Epithelial cell of proximal tubule (primary cell): ENCODE results near the gene TIGD7. TPM values are rescaled to one million over a fixed set of nuclear protein-coding genes. Genes with fewer than 3 reads are reported as not detected.
A peak's percentile ranks its signal among the peaks of the same experiment; 100 is the strongest.
"Not testable (repeated sequence)": the region's sequence is repeated elsewhere in the genome, so short reads cannot be mapped to it uniquely, and the experiment has no call there.

Experiments
- DNase-seq: peaks from one replicate; pipeline ENCODE4 v3.0.0-alpha.2; 2011; ENCODE audit warnings: low read depth
- H3K4me3 ChIP-seq: 2 replicates; pipeline ENCODE4 v1.5.1; 2011; ENCODE audit warnings: low read depth, mild to moderate bottlenecking, low read length
- total RNA-seq: library from RNA; depleted of rRNA; stranded (reverse); fragments of >200 nt; gene quantifications from 2 replicates; pipeline ENCODE4 v1.2.3, GENCODE V29; 2015
- TF ChIP-seq, protein P1 (sequence below): conservative IDR thresholded peaks from 2 replicates; pipeline ENCODE4 v1.5.1; 2012; ENCODE audit warnings: low read depth, mild to moderate bottlenecking, low read length

TIGD7 gene
- total RNA-seq, 1 donor from 2014 or later = 1.8 TPM

DNA sequence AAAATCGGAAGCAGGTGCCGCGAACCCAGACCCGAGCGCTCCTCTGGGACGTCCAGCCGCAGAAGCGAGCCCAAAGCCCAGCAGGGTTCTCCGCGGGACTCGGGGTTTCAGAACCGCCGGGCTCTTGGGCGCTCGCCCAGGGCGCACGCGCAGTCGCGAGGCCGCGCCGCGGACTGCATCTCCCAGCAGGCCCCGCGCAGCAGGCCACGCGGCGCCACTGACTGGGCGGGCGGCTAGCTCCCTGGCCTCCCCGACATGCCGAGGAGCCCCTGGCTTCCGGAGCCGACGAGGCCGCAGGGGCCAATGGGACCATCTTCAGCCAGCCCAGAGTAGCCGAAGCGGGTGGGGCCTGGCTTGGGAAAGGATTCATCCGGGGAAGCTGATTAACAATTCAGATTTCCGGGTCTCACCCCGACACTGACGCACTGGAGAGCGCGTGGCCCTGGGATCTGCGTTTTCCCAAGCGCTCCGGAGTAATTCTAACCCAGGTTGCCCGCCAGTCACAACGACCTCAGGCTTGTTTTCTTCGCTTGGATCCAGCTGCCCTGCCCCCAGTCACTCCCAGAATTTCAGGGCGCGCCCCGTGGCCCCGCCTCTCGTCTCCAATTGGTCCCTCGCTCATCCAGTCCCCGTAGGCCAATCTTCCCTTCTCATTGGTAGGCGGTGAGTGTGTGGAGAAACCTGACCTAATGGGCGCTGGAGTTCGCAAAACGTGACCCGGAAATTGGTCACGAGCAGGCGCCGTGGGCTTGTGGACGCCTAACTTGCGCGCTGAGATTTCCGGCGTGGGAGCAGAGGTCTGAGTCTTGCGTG lies 22.3 kb downstream of the TIGD7 start, which contains the start of gene ZNF263:
Gene ZNF263 (plus strand): TSS at position 762 of the 813 bp plus-strand sequence. CDS start 328 bp downstream, outside the sequence.
- DNase-seq = peak; percentile 84
- H3K4me3 ChIP-seq = peak within 1 kb of the TSS; percentile 74
- TF ChIP-seq, protein P1, sequence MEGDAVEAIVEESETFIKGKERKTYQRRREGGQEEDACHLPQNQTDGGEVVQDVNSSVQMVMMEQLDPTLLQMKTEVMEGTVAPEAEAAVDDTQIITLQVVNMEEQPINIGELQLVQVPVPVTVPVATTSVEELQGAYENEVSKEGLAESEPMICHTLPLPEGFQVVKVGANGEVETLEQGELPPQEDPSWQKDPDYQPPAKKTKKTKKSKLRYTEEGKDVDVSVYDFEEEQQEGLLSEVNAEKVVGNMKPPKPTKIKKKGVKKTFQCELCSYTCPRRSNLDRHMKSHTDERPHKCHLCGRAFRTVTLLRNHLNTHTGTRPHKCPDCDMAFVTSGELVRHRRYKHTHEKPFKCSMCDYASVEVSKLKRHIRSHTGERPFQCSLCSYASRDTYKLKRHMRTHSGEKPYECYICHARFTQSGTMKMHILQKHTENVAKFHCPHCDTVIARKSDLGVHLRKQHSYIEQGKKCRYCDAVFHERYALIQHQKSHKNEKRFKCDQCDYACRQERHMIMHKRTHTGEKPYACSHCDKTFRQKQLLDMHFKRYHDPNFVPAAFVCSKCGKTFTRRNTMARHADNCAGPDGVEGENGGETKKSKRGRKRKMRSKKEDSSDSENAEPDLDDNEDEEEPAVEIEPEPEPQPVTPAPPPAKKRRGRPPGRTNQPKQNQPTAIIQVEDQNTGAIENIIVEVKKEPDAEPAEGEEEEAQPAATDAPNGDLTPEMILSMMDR = no peak

DNA sequence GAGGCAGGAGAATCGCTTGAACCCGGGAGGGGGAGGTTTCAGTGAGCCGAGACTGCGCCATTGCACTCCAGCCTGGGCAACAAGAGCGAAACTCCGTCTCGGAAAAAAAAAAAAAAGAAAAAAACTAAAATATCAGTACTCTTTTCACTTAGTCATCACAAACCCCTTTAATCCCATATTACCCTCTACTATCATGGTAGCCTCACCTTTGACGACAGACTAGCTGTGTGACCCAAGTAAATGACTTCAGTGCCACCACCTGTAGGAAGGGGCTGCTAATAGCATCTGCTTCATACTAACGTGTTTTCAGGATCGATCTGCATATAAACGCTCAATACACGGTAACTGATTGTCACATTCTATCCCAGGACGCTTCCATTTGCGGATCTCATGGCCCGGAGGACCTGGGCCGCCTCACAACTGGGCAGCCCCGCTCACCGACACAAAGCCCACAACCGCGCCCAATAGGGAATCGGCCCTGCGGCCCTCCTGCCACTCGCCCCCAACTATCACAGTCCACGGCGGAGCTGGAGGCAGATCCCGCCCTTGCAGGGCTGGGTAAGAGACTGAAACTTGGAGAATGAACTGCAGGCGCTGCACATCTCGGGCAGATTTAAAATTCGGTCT lies 23.0 kb downstream of the TIGD7 start:
- no peak for DNase-seq
- H3K4me3 ChIP-seq = peak overlapping the region; percentile 74
- TF ChIP-seq, protein P1 = no peak

DNA sequence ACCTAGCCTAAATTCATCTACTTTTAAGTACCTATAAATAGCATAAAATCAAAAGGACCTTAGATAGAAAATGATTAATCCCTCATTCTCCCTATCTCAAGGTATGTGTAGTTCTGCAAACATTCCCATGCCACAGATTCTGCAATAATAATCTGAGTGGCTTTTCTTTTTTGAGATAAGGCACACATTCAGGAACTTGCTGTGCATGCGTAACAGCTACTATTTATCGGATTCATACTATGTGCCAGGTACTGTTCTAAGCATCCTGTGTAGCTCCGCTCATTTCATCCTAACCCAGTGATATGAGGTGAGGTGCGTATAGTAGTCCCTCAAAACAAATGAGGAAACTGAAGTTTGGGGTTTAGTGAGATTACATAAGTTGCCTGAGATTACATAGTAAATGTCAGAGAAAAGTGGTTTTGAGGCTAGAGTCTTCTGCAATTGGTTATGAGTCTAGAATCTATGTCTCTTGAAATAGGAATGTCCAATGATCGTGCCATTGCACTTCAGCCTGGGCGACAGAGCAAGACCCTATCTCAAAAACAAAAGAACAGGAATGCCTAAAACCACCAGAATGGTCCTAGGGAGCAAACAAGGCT lies 23.9 kb downstream of the TIGD7 start:
- DNase-seq = no peak
- TF ChIP-seq, protein P1 = no peak
- no peak overlapping the region for H3K4me3 ChIP-seq

DNA sequence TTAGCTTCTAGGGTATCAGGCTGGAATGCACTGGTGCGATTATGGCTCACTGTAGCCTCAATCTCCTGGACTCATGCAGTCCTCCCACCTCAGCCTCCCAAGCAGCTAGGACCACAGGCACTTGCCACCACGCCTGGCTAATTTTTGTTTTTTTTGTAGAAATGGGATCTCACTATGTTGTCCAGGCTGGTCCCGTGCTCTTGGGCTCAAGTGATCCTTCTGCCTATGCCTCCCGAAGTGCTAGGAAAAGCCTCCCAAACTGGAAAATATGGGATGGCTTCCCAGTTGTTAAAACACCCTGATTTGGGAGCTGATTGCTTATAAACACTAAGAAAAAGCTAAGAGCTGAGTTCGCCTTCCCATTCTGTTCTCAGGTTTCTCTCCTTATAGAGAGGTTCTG lies 28.6 kb downstream of the TIGD7 start:
- TF ChIP-seq, protein P1 = no peak
- H3K4me3 ChIP-seq = no peak overlapping the region
- DNase-seq = no peak

DNA sequence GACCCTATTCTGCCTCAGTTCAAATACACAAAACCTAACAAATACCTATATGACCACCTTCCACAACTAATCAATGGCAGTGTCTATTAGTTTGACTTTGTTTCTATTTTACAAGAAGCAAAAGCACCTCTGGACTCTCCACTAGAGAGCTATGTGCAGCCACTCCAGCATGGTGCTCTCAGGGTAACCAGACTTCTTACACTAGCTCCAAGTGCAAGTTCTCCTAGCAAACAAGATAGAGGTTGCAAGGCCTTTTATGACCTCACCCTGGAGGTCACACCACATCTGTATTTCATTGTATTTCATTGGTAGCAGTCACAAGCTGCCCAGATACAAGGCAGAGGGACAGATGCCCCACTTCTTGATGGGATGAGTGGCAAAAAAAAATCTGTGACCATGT lies 30.3 kb downstream of the TIGD7 start:
- DNase-seq = no peak
- TF ChIP-seq, protein P1 = no peak
- no peak overlapping the region for H3K4me3 ChIP-seq

DNA sequence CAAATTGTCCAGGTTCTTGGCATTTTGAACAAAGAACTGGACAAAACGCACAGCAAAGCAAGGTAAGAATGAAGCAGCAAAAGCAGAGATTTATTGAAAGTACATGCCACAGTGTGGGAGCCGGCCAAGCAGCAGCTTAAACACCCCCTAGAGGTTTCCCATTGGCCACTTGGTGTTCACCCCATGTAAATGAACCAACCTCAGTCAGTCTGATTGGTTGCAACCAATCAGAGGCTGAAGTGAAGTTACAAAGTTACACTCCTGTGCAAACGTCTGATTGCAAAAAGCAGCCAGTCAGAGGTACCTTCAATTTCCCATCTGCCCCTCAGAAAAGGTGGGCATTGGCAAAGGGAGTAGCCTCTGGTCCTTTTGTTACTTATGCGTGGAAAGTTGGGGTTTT lies 30.7 kb downstream of the TIGD7 start:
- DNase-seq = no peak
- TF ChIP-seq, protein P1 = no peak
- H3K4me3 ChIP-seq = no peak overlapping the region

DNA sequence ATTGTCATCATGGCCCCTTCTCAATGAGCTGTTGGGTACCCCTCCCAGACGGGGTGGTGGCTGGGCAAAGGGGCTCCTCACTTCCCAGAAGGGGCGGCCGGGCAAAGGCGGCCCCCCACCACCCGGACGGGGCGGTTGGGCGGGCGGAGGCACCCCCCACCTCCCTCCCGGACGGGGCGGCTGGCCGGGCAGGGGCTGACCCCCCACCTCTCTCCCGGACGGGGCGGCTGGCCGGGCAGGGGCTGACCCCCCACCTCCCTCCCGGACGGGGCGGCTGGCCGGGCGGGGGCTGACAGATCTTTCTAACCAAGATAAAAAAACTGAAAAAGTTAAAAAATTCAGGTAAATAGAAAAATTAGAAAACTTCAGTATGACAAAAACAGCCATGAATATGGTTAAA lies 33.9 kb downstream of the TIGD7 start:
- H3K4me3 ChIP-seq, DNase-seq: not testable (repeated sequence)

DNA sequence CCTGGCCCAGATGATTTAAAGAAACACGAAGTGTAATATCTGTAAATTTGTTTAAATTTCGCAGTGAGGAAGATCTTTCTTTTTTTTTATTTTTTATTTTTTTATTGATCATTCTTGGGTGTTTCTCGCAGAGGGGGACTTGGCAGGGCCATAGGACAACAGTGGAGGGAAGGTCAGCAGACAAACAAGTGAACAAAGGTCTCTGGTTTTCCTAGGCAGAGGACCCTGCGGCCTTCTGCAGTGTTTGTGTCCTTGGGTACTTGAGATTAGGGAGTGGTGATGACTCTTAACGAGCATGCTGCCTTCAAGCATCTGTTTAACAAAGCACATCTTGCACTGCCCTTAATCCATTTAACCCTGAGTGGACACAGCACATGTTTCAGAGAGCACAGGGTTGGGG lies 34.5 kb downstream of the TIGD7 start:
- DNase-seq = not testable (repeated sequence)

More for the DNA sequence above, 34.5 kb downstream of the TIGD7 start:
- not testable (repeated sequence) for H3K4me3 ChIP-seq
